ENCODE measurements around the gene DYRK1B. TPM values are rescaled to one million over a fixed set of nuclear protein-coding genes. Genes with fewer than 3 reads are reported as not detected.

DYRK1B gene
- total RNA-seq, 2 experiments from 2014 or later: 5.4 to 7.0 TPM

DNA sequence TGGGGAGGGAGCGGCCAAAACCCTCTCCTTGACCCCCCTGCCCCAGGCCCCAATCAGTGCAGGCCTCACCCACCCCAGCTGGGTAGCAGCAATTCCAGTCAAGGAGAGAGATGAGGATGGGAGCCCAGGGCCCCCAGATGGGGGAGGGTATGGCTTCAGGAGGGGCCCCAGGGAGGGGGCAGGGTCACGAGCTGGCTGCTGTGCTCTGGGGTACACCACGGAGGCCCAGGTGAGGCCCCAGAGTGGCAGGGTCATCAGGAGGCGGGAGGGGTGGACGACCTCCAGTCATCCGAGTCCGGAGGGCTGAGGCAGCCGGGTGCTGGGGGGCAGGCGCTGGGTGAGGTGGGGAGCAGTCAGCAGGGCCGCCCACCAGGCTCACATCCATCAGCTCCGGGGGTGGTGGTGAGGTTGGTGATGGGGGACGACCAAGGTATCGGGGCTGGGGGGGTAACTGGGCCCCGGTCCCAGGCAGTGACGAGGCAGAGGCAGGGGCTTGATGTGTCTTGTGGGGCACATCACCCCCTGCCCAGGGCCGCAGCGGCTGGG lies 8.4 kb downstream of the DYRK1B start:
- no peak overlapping the region for H3K4me3 Mint-ChIP-seq
- peaks cover 9% of the 10 kb centered on the region for H3K4me1 Mint-ChIP-seq (ENCODE audit: low read depth)
- no peak for ATAC-seq
- CTCF ChIA-PET: interaction anchor here (0.9 to 4.7 kb wide), 2 partner anchors 18 to 33 kb away, joined by 3 to 30 read pairs; no protein-coding TSS in a partner anchor
- H3K27ac Mint-ChIP-seq: no peak overlapping the region
- H3K9me3 Mint-ChIP-seq: no peaks in the 10 kb centered on the region
- TF ChIP-seq, protein P1, sequence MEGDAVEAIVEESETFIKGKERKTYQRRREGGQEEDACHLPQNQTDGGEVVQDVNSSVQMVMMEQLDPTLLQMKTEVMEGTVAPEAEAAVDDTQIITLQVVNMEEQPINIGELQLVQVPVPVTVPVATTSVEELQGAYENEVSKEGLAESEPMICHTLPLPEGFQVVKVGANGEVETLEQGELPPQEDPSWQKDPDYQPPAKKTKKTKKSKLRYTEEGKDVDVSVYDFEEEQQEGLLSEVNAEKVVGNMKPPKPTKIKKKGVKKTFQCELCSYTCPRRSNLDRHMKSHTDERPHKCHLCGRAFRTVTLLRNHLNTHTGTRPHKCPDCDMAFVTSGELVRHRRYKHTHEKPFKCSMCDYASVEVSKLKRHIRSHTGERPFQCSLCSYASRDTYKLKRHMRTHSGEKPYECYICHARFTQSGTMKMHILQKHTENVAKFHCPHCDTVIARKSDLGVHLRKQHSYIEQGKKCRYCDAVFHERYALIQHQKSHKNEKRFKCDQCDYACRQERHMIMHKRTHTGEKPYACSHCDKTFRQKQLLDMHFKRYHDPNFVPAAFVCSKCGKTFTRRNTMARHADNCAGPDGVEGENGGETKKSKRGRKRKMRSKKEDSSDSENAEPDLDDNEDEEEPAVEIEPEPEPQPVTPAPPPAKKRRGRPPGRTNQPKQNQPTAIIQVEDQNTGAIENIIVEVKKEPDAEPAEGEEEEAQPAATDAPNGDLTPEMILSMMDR (IDR thresholded peaks at IDR 0.05): no peak
- H3K36me3 Mint-ChIP-seq (ENCODE audit: low read depth): peaks cover 29% of the 10 kb centered on the region
- H3K27me3 Mint-ChIP-seq: no peaks in the 10 kb centered on the region
- POLR2A ChIA-PET: interaction anchor here (0.9 to 1.3 kb wide), 3 partner anchors 8 to 20 kb away, joined by 3 to 7 read pairs (median 3); partner anchors contain the start of gene FBL
- DNase-seq: no peak
- intact Hi-C loops (cut with micrococcal nuclease): no loop called here

DNA sequence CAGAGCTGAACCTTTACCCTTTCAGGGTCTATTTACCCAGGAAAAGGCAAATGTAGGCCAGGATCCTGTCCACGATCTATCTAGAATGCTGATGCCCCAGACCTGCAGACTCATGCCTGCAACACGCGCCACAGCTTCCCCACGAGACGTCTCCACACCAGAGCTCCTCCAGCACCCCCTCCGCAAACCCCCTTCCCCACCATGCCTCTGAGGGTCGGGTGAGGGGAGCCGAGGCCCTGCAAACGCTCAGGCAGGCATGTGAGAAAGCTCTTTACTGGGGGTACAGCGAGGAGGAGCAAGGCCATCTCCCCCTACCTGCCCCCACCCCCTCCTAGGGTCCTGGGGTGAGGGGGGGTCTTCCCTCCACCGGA lies 8.9 kb downstream of the DYRK1B start:
- H3K4me1 Mint-ChIP-seq (ENCODE audit: low read depth): peaks cover 9% of the 10 kb centered on the region
- POLR2A ChIA-PET: interaction anchor here (0.7 to 1.3 kb wide), 4 partner anchors 8 to 21 kb away, joined by 3 to 7 read pairs (median 3); partner anchors contain the start of gene FBL
- CTCF ChIA-PET: interaction anchor here (0.8 to 0.9 kb wide), 2 partner anchors 19 to 32 kb away, joined by 3 to 7 read pairs; no protein-coding TSS in a partner anchor
- peaks cover 24% of the 10 kb centered on the region for H3K36me3 Mint-ChIP-seq (ENCODE audit: low read depth)
- H3K27ac Mint-ChIP-seq: no peak overlapping the region
- H3K27me3 Mint-ChIP-seq: no peaks in the 10 kb centered on the region
- no peak overlapping the region for H3K4me3 Mint-ChIP-seq
- DNase-seq (no peak), ATAC-seq (no peak)
- TF ChIP-seq, protein P1 (IDR thresholded peaks at IDR 0.05): no peak
- intact Hi-C loops (cut with micrococcal nuclease): no loop called here
- no peaks in the 10 kb centered on the region for H3K9me3 Mint-ChIP-seq

DNA sequence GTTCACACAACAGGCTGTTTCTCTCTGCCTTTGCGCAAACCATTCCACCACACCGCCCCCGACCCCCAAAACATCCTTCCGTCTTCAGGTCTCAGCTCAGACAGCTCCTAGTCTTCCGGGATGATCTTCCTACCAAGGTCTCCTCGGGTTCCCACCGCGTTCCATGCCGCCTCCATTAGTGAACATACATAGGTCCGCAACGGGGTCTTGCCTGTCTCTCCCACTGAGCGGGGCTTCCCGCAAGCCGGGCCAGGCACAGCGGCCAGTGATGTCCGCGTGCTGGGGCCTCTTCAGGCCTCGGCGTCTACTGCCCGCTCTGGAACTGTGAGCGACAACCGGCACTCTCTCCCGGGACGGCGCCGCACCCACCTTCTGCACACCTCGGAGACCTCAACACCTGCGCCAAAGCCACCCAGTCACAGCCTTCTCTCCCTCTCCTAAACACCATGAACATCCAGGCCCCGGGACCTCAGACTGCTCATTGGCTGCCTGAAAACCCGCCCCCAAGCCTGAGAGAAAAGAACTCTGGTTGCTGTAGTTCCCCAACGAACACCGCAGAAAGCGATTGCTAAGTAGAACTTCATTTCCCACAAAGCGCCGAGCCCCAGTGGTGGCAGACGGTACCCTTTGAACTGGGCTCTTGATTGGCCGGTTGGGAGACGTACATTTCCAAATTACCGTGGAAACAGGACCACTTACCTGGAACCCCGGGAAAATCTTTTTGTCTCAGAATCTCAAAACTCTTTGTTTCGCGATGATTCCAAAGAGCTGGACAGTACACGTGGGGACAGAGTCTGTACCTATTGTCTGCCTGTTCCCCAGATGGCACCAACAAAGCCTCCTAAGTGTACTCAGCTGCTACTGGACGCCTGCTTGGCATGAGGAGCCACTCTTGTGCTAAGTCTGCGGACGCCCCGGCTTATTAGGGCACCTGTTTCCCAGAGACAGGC lies 9.5 kb downstream of the DYRK1B start:
- ATAC-seq (peak; percentile 99), DNase-seq (peak; percentile 94)
- no peak overlapping the region for H3K4me3 Mint-ChIP-seq
- peaks cover 18% of the 10 kb centered on the region for H3K36me3 Mint-ChIP-seq (ENCODE audit: low read depth)
- ChIA-PET POLR2A (interaction anchor here (0.7 to 1.3 kb wide), 5 partner anchors 9 to 22 kb away, joined by 3 to 7 read pairs (median 3); partner anchors contain the start of genes DYRK1B and FBL), CTCF (interaction anchor here (0.8 to 1.6 kb wide), 3 partner anchors 10 to 32 kb away, joined by 3 to 7 read pairs (median 3); no protein-coding TSS in a partner anchor)
- TF ChIP-seq, protein P1 (IDR thresholded peaks at IDR 0.05): no peak
- H3K4me1 Mint-ChIP-seq (ENCODE audit: low read depth): peaks cover 9% of the 10 kb centered on the region
- H3K27me3 Mint-ChIP-seq: no peaks in the 10 kb centered on the region
- H3K9me3 Mint-ChIP-seq: no peaks in the 10 kb centered on the region
- intact Hi-C loops (cut with micrococcal nuclease): no loop called here
- no peak overlapping the region for H3K27ac Mint-ChIP-seq

DNA sequence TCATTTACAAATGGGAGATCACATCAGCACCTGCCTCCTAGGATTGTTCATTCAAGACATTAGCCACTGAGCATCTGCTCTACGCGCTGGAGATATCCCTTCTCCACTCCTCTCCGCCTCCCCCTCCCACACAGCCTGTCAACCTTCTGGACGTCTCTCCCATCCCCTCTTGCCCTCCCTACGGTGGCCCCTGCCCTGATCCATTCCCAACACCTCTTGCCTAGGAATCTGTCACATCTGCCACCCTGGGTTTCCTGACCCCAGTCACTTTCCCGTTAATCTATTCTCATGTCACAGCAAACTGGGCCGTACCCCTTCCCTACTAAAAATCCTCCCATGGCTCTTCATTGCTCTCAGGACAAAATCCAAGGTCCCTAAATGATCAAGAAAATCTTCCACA lies 10.3 kb downstream of the DYRK1B start:
- intact Hi-C loops (cut with micrococcal nuclease): no loop called here

More for the DNA sequence above, 10.3 kb downstream of the DYRK1B start:
- TF ChIP-seq, protein P1 (IDR thresholded peaks at IDR 0.05): no peak
- Mint-ChIP-seq H3K27me3 (no peaks in the 10 kb centered on the region), H3K4me1 (ENCODE audit: low read depth) (peaks cover 10% of the 10 kb centered on the region), H3K27ac (no peak overlapping the region), H3K36me3 (ENCODE audit: low read depth) (peaks cover 13% of the 10 kb centered on the region), H3K9me3 (no peaks in the 10 kb centered on the region), H3K4me3 (no peak overlapping the region)
- ChIA-PET CTCF (interaction anchor here (1.6 kb wide), 1 partner anchor 9 kb away, joined by 3 read pairs; no protein-coding TSS in a partner anchor), POLR2A (interaction anchor here (1.0 kb wide), 1 partner anchor 10 kb away, joined by 3 read pairs; the partner anchor contains the start of gene DYRK1B)
- ATAC-seq: no peak
- DNase-seq: no peak
